ENCODE measurements around the gene STAB2. TPM values are rescaled to one million over a fixed set of nuclear protein-coding genes. Genes with fewer than 3 reads are reported as not detected.

The STAB2 gene
- total and polyA plus RNA-seq, 3 donors from 2014 or later, result 1.7 to 15.8 (median 2.7) TPM

- peaks cover 3% of the 10 kb centered on the region for H3K4me1 ChIP-seq
- intact Hi-C loops (cut with DNase I; ENCODE audit: low total_unique reads), result loop anchor here (10.0 kb wide), 1 partner anchor 477 kb away; no protein-coding TSS in a partner anchor
- 69 to 87% methylated on average over 3 of the region's 3 CpGs for WGBS, 2 donors
- H3K27ac ChIP-seq, result no peak overlapping the region
- no peaks in the 10 kb centered on the region for H3K27me3 ChIP-seq
- no peaks in the 10 kb centered on the region for H3K9me3 ChIP-seq
- no peak for DNase-seq
- H3K36me3 ChIP-seq (ENCODE audit: low read depth, missing control alignments), result no peaks in the 10 kb centered on the region
- TF ChIP-seq CTCF (IDR thresholded peaks at IDR 0.05) (no peak), POLR2A (IDR thresholded peaks at IDR 0.05) (no peak)
- no peak overlapping the region for H3K4me3 ChIP-seq
Measured at GRCh38 chr12:103627189-103627855, 40.2 kb downstream of the STAB2 start.

- no peaks in the 10 kb centered on the region for H3K27me3 ChIP-seq
- H3K27ac ChIP-seq, result no peak overlapping the region
- 32 to 41% methylated on average over 10 to 15 of the region's 15 CpGs for WGBS, 2 donors
- H3K4me1 ChIP-seq, result no peaks in the 10 kb centered on the region
- no peak overlapping the region for H3K4me3 ChIP-seq
- TF ChIP-seq POLR2A (IDR thresholded peaks at IDR 0.05), result no peak
- TF ChIP-seq CTCF (IDR thresholded peaks at IDR 0.05), result peak; percentile 39 to 82 (median 75)
- peak; percentile 88 for DNase-seq
- H3K36me3 ChIP-seq (ENCODE audit: low read depth, missing control alignments), result no peaks in the 10 kb centered on the region
- intact Hi-C loops (cut with DNase I; ENCODE audit: low total_unique reads), result no loop called here
- H3K9me3 ChIP-seq, result no peaks in the 10 kb centered on the region
Measured at GRCh38 chr12:103632554-103633216, 45.6 kb downstream of the STAB2 start.

- Histone ChIP-seq H3K27me3 (no peaks in the 10 kb centered on the region), H3K4me1 (no peaks in the 10 kb centered on the region), H3K36me3 (ENCODE audit: low read depth, missing control alignments) (no peaks in the 10 kb centered on the region), H3K9me3 (no peaks in the 10 kb centered on the region), H3K27ac (no peak overlapping the region), H3K4me3 (no peak overlapping the region)
- TF ChIP-seq CTCF (IDR thresholded peaks at IDR 0.05) (no peak), POLR2A (IDR thresholded peaks at IDR 0.05) (no peak)
- intact Hi-C loops (cut with DNase I; ENCODE audit: low total_unique reads), result no loop called here
- no peak for DNase-seq
- 90 to 94% methylated on average over 4 of the region's 4 CpGs for WGBS, 2 donors
Measured at GRCh38 chr12:103634732-103635131, 47.7 kb downstream of the STAB2 start.

- no peak overlapping the region for H3K4me3 ChIP-seq
- no peaks in the 10 kb centered on the region for H3K9me3 ChIP-seq
- no peaks in the 10 kb centered on the region for H3K27me3 ChIP-seq
- TF ChIP-seq POLR2A (IDR thresholded peaks at IDR 0.05) (no peak), CTCF (IDR thresholded peaks at IDR 0.05) (no peak)
- no peak for DNase-seq
- no peak overlapping the region for H3K27ac ChIP-seq
- intact Hi-C loops (cut with DNase I; ENCODE audit: low total_unique reads), result no loop called here
- no peaks in the 10 kb centered on the region for H3K4me1 ChIP-seq
- H3K36me3 ChIP-seq (ENCODE audit: low read depth, missing control alignments), result no peaks in the 10 kb centered on the region
- WGBS, 2 donors, result 86 to 91% methylated on average over 4 of the region's 4 CpGs
Measured at GRCh38 chr12:103635419-103635818, 48.3 kb downstream of the STAB2 start.
